Bronchial epithelial cell (primary cell): Measurements from ENCODE around the gene VEZF1. TPM values are rescaled to one million over a fixed set of nuclear protein-coding genes. Genes with fewer than 3 reads are reported as not detected.
A peak's percentile ranks its signal among the peaks of the same experiment; 100 is the strongest.

ENCODE experiments used
- DNase-seq: peaks from one replicate; pipeline ENCODE4 v3.0.0-alpha.2; 2010; ENCODE audit warnings: low read depth
- FAIRE-seq: peaks from 2 replicates; lab custom pipeline; 2011; peaks lifted over from hg19 to GRCh38; lab: Jason Lieb, UNC
- H3K27me3 ChIP-seq: 2 replicates; pipeline ENCODE4 v1.5.1; 2011; ENCODE audit warnings: low read length; ENCODE audit not compliant: control insufficient read depth, insufficient read depth
- H3K36me3 ChIP-seq: 2 replicates; pipeline ENCODE4 v1.5.1; 2011; ENCODE audit warnings: low read length; ENCODE audit not compliant: control insufficient read depth, insufficient read depth
- H3K4me3 ChIP-seq: 2 replicates; pipeline ENCODE4 v1.5.1; 2011; ENCODE audit warnings: mild to moderate bottlenecking, low read depth, low read length, control low read depth
- CTCF ChIP-seq: IDR thresholded peaks from 2 replicates; pipeline ENCODE4 v1.5.1; 2011; ENCODE audit warnings: mild to moderate bottlenecking, moderate library complexity, low read length, control low read depth, inconsistent platforms; ENCODE audit not compliant: insufficient read depth, severe bottlenecking
- total RNA-seq: library from RNA; depleted of rRNA; stranded (reverse); fragments of >200 nt; gene quantifications from 2 replicates; pipeline ENCODE4 v1.2.1, GENCODE V29; 2014

The VEZF1 gene
- total RNA-seq, 1 donor from 2014 or later: 23.2 TPM

GRCh38 chr17:58019039-58019438 is 31.0 kb upstream of the VEZF1 start:
- no peak overlapping the region for H3K4me3 ChIP-seq
- no peak for FAIRE-seq
- H3K36me3 ChIP-seq: no peaks in the 10 kb centered on the region
- no peaks in the 10 kb centered on the region for H3K27me3 ChIP-seq
- DNase-seq: no peak
- TF ChIP-seq CTCF: no peak

GRCh38 chr17:58010067-58010799 is 22.2 kb upstream of the VEZF1 start:
- no peak overlapping the region for H3K4me3 ChIP-seq
- FAIRE-seq (no peak), DNase-seq (no peak)

GRCh38 chr17:58007781-58008706 is 20.0 kb upstream of the VEZF1 start:
- Histone ChIP-seq H3K36me3 (peaks cover 11% of the 10 kb centered on the region), H3K4me3 (peak overlapping the region; percentile 85), H3K27me3 (no peaks in the 10 kb centered on the region)
- DNase-seq (no peak), FAIRE-seq (no peak)
- TF ChIP-seq CTCF: no peak

More at GRCh38 chr17:58010067-58010799, 22.2 kb upstream of the VEZF1 start:
- no peak for TF ChIP-seq CTCF
- peaks cover 3% of the 10 kb centered on the region for H3K36me3 ChIP-seq
- H3K27me3 ChIP-seq: no peaks in the 10 kb centered on the region

- H3K27me3 ChIP-seq: no peaks in the 10 kb centered on the region
- no peak for TF ChIP-seq CTCF
- FAIRE-seq: no peak
Observed at GRCh38 chr17:58006924-58007780, 19.1 kb upstream of the VEZF1 start, which contains the start of gene SRSF1. Gene SRSF1, minus strand, starts transcription at chr17:58007246. Its CDS starts 109 bp downstream, at chr17:58007137.

GRCh38 chr17:58006560-58006923 is 18.5 kb upstream of the VEZF1 start:
- DNase-seq (peak; percentile 43), FAIRE-seq (no peak)
- Histone ChIP-seq H3K27me3 (no peaks in the 10 kb centered on the region), H3K4me3 (peak overlapping the region; percentile 85), H3K36me3 (peaks cover 11% of the 10 kb centered on the region)
- TF ChIP-seq CTCF: no peak

More at GRCh38 chr17:58006924-58007780, 19.1 kb upstream of the VEZF1 start, which contains the start of gene SRSF1:
- Histone ChIP-seq H3K4me3 (peak within 1 kb of the TSS; percentile 85), H3K36me3 (peaks cover 11% of the 10 kb centered on the region)
- peak; percentile 92 for DNase-seq
